Trophoblast cell (in vitro differentiated cells and primary cell): ENCODE measurements around the gene G6PD.

Experiments
- DNase-seq, 2 donors: peaks; one replicate each; pipeline ENCODE4 v3.0.0-alpha.2; 2016
- H2AFZ ChIP-seq: 2 replicates; pipeline ENCODE4 v1.6.1; 2013; ENCODE audit warnings: low read length, moderate library complexity, mild to moderate bottlenecking; ENCODE audit not compliant: insufficient read depth, poor library complexity
- H2AK5ac ChIP-seq: 2 replicates; pipeline ENCODE4 v1.6.1; 2013; ENCODE audit warnings: mild to moderate bottlenecking, low read length
- H2BK120ac ChIP-seq: 2 replicates; pipeline ENCODE4 v1.6.1; 2013; ENCODE audit warnings: low read length, mild to moderate bottlenecking, moderate library complexity; ENCODE audit not compliant: insufficient read depth, poor library complexity
- H2BK12ac ChIP-seq: 2 replicates; pipeline ENCODE4 v1.6.1; 2013; ENCODE audit warnings: mild to moderate bottlenecking, low read length, moderate library complexity
- H2BK5ac ChIP-seq: 2 replicates; pipeline ENCODE4 v1.6.1; 2013; ENCODE audit warnings: low read length, low read depth, moderate library complexity, mild to moderate bottlenecking; ENCODE audit not compliant: poor library complexity
- H3K14ac ChIP-seq: 2 replicates; pipeline ENCODE4 v1.6.1; 2013; ENCODE audit warnings: mild to moderate bottlenecking, low read length
- H3K18ac ChIP-seq: 2 replicates; pipeline ENCODE4 v1.6.1; 2013; ENCODE audit warnings: mild to moderate bottlenecking, low read length
- H3K23ac ChIP-seq: 2 replicates; pipeline ENCODE4 v1.6.1; 2013; ENCODE audit warnings: low read length
- H3K27ac ChIP-seq: 2 replicates; pipeline ENCODE4 v1.5.1; 2013; ENCODE audit warnings: low read depth, mild to moderate bottlenecking, inconsistent platforms, low read length, moderate library complexity
- H3K27me3 ChIP-seq: 2 replicates; pipeline ENCODE4 v1.6.1; 2013; ENCODE audit warnings: inconsistent platforms, mild to moderate bottlenecking, low read length, moderate library complexity; ENCODE audit not compliant: insufficient read depth
- H3K36me3 ChIP-seq, 2 experiments: 1 replicate in 1 of 2; 2 replicates in 1 of 2; pipeline ENCODE4 v1.6.1; 2013; ENCODE audit warnings: low read length in 2 of 2, mild to moderate bottlenecking in 2 of 2, moderate library complexity in 1 of 2; ENCODE audit not compliant: insufficient read depth in 2 of 2, control insufficient read depth in 1 of 2
- H3K4ac ChIP-seq: 2 replicates; pipeline ENCODE4 v1.6.1; 2013; ENCODE audit warnings: low read depth, mild to moderate bottlenecking, low read length, moderate library complexity
- H3K4me1 ChIP-seq, 2 experiments: 1 replicate in 1 of 2; 2 replicates in 1 of 2; pipeline ENCODE4 v1.6.1; 2013; ENCODE audit warnings: low read length in 2 of 2, mild to moderate bottlenecking in 2 of 2, moderate library complexity in 1 of 2; ENCODE audit not compliant: insufficient read depth in 2 of 2, control insufficient read depth in 1 of 2
- H3K4me2 ChIP-seq: 2 replicates; pipeline ENCODE4 v1.6.1; 2013; ENCODE audit warnings: inconsistent platforms, mild to moderate bottlenecking, low read length, moderate library complexity
- H3K4me3 ChIP-seq: 2 replicates; pipeline ENCODE4 v1.5.1; 2013; ENCODE audit warnings: mild to moderate bottlenecking, low read depth, low read length, inconsistent platforms
- H3K79me1 ChIP-seq: one replicate; pipeline ENCODE4 v1.6.1; 2013; ENCODE audit warnings: low read length
- H3K79me2 ChIP-seq: 2 replicates; pipeline ENCODE4 v1.6.1; 2013; ENCODE audit warnings: low read length, mild to moderate bottlenecking; ENCODE audit not compliant: control insufficient read depth, insufficient read depth, poor library complexity
- H3K9ac ChIP-seq: 2 replicates; pipeline ENCODE4 v1.6.1; 2013; ENCODE audit warnings: mild to moderate bottlenecking, low read length
- H3K9me3 ChIP-seq: 2 replicates; pipeline ENCODE4 v1.6.1; 2013; ENCODE audit warnings: low read depth, mild to moderate bottlenecking, control low read depth, inconsistent platforms, low read length; ENCODE audit not compliant: insufficient read depth
- H4K12ac ChIP-seq: 2 replicates; pipeline ENCODE4 v1.6.1; 2013; ENCODE audit warnings: low read depth, mild to moderate bottlenecking, low read length, moderate library complexity
- H4K8ac ChIP-seq: 2 replicates; pipeline ENCODE4 v1.6.1; 2013; ENCODE audit warnings: low read depth, mild to moderate bottlenecking, low read length, moderate library complexity
- H4K91ac ChIP-seq: one replicate; pipeline ENCODE4 v1.6.1; 2013; ENCODE audit warnings: low read depth, mild to moderate bottlenecking, low read length, moderate library complexity
- WGBS: extraction: QIAGEN DNeasy Blood & Tissue Kit; methylation state at CpG from one replicate; pipeline ENCODE4 v1.1.7; 2013; ENCODE audit warnings: missing lambda C conversion rate; ENCODE audit not compliant: insufficient read length, insufficient coverage; ENCODE audit errors: extremely low coverage; 5-methylcytosine and 5-hydroxymethylcytosine counted together

Gene G6PD

GRCh38 chrX:154512879-154513553 is 33.6 kb downstream of the G6PD start:
- peaks cover 5% of the 10 kb centered on the region for H3K79me2 ChIP-seq
- H3K4me3 ChIP-seq: no peak overlapping the region
- no peak overlapping the region for H3K27ac ChIP-seq
- H3K36me3 ChIP-seq: peaks cover 6 to 7% of the 10 kb centered on the region in 2 experiments
- H3K9ac ChIP-seq: no peak overlapping the region
- no peak overlapping the region for H2AFZ ChIP-seq
- H3K18ac ChIP-seq: no peak overlapping the region
- H3K23ac ChIP-seq: no peak overlapping the region
- H3K14ac ChIP-seq: no peak overlapping the region
- WGBS: no CpG with 5 or more reads among the region's 16 CpGs
- H3K9me3 ChIP-seq: no peaks in the 10 kb centered on the region
- H2BK120ac ChIP-seq: no peak overlapping the region
- H3K4me1 ChIP-seq: peaks cover 10 to 16% of the 10 kb centered on the region in 2 experiments
- H2BK5ac ChIP-seq: no peak overlapping the region
- DNase-seq: no peak
- no peak overlapping the region for H4K91ac ChIP-seq
- no peak overlapping the region for H4K8ac ChIP-seq
- no peak overlapping the region for H4K12ac ChIP-seq
- H3K27me3 ChIP-seq: no peaks in the 10 kb centered on the region
- H3K4me2 ChIP-seq: no peak overlapping the region
- H2AK5ac ChIP-seq: no peak overlapping the region
- H2BK12ac ChIP-seq: no peak overlapping the region
- H3K79me1 ChIP-seq: peaks cover 14% of the 10 kb centered on the region
- H3K4ac ChIP-seq: no peak overlapping the region

- no peak overlapping the region for H3K9ac ChIP-seq
- H3K27ac ChIP-seq: peak overlapping the region; percentile 7
- no peak overlapping the region for H3K4me2 ChIP-seq
- H3K27me3 ChIP-seq: no peaks in the 10 kb centered on the region
- H3K36me3 ChIP-seq: peaks cover 16 to 17% of the 10 kb centered on the region in 2 experiments
- no peak overlapping the region for H4K8ac ChIP-seq
- no peak overlapping the region for H3K18ac ChIP-seq
- H2AK5ac ChIP-seq: no peak overlapping the region
- no peak overlapping the region for H4K12ac ChIP-seq
- H3K4ac ChIP-seq: no peak overlapping the region
- no peak overlapping the region for H3K4me3 ChIP-seq
- H3K79me2 ChIP-seq: peaks cover 2% of the 10 kb centered on the region
- no peak overlapping the region for H3K23ac ChIP-seq
- H3K79me1 ChIP-seq: peaks cover 10% of the 10 kb centered on the region
- H3K4me1 ChIP-seq: peaks cover 3 to 7% of the 10 kb centered on the region in 2 experiments
- no peak overlapping the region for H3K14ac ChIP-seq
- H4K91ac ChIP-seq: no peak overlapping the region
- no peak overlapping the region for H2BK5ac ChIP-seq
- no CpG with 5 or more reads among the region's 12 CpGs for WGBS
- H2AFZ ChIP-seq: no peak overlapping the region
- H2BK120ac ChIP-seq: no peak overlapping the region
- no peaks in the 10 kb centered on the region for H3K9me3 ChIP-seq
- H2BK12ac ChIP-seq: no peak overlapping the region
- no peak for DNase-seq
Observed at GRCh38 chrX:154511761-154512160, 34.9 kb downstream of the G6PD start.

GRCh38 chrX:154509455-154509854 is 37.2 kb downstream of the G6PD start:
- Histone ChIP-seq H3K27ac (no peak overlapping the region), H2AFZ (no peak overlapping the region), H3K4me2 (no peak overlapping the region), H3K23ac (no peak overlapping the region), H4K91ac (no peak overlapping the region), H3K36me3 (peaks cover 24% of the 10 kb centered on the region in 2 experiments), H3K79me2 (no peaks in the 10 kb centered on the region), H3K9me3 (no peaks in the 10 kb centered on the region), H3K79me1 (peaks cover 10% of the 10 kb centered on the region), H4K12ac (no peak overlapping the region), H3K4me3 (no peak overlapping the region), H2BK5ac (no peak overlapping the region), H2BK120ac (no peak overlapping the region), H2AK5ac (no peak overlapping the region), H3K14ac (no peak overlapping the region), H3K4me1 (peaks cover 15 to 16% of the 10 kb centered on the region in 2 experiments), H2BK12ac (no peak overlapping the region), H4K8ac (no peak overlapping the region), H3K4ac (no peak overlapping the region), H3K18ac (no peak overlapping the region), H3K9ac (no peak overlapping the region), H3K27me3 (no peaks in the 10 kb centered on the region)
- WGBS: no CpG with 5 or more reads among the region's 5 CpGs
- DNase-seq: no peak

DNA sequence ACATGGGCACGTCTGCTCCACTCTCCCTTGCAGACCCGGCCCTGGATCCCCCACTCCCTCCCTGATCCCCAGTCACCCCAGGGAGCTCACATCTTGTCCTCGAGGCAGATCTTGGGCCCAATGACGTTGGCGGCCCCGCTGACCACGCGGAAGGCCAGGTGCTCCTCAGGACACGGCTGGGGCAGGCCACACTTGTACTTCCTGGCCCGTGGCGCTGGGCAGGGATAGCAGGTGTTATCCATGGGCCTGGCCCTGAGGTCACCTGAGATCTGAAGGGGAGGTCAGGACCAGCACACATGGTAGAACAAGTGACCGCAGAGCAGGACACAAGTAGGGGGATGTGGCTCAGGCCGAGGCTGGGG is 38.3 kb downstream of the G6PD start:
- Histone ChIP-seq H2BK5ac (no peak overlapping the region), H3K9me3 (no peaks in the 10 kb centered on the region), H3K4me3 (no peak overlapping the region), H2BK120ac (no peak overlapping the region), H3K9ac (no peak overlapping the region), H3K79me2 (no peaks in the 10 kb centered on the region), H2AK5ac (peak overlapping the region; percentile 47), H3K14ac (no peak overlapping the region), H2AFZ (no peak overlapping the region), H3K36me3 (peaks cover 24% of the 10 kb centered on the region in 2 experiments), H3K23ac (no peak overlapping the region), H3K27ac (no peak overlapping the region), H3K4me2 (no peak overlapping the region), H3K18ac (no peak overlapping the region), H3K4me1 (peaks cover 15 to 16% of the 10 kb centered on the region in 2 experiments), H3K79me1 (peaks cover 10% of the 10 kb centered on the region), H2BK12ac (no peak overlapping the region), H4K8ac (no peak overlapping the region), H3K27me3 (no peaks in the 10 kb centered on the region), H3K4ac (no peak overlapping the region), H4K12ac (no peak overlapping the region), H4K91ac (no peak overlapping the region)
- no CpG with 5 or more reads among the region's 13 CpGs for WGBS
- no peak for DNase-seq
